Keratinocyte (primary cell): ENCODE measurements around the gene FCN3. TPM values are rescaled to one million over a fixed set of nuclear protein-coding genes. Genes with fewer than 3 reads are reported as not detected.

Source experiments
- DNase-seq: peaks from one replicate; pipeline ENCODE4 v3.0.0-alpha.2; 2011; ENCODE audit warnings: low read depth, missing footprints, low spot score
- FAIRE-seq: peaks from 2 replicates; lab custom pipeline; 2011; peaks lifted over from hg19 to GRCh38; lab: Jason Lieb, UNC
- H2AFZ ChIP-seq: 2 replicates; pipeline ENCODE4 v1.6.0; 2012; ENCODE audit warnings: low read length, control low read depth, inconsistent platforms; ENCODE audit not compliant: control insufficient read depth
- H3K27ac ChIP-seq: 2 replicates; pipeline ENCODE4 v1.5.1; 2011; ENCODE audit warnings: low read length; ENCODE audit not compliant: control insufficient read depth, insufficient read depth
- H3K27me3 ChIP-seq: 3 replicates; pipeline ENCODE4 v1.6.0; 2011; ENCODE audit warnings: low read length; ENCODE audit not compliant: control insufficient read depth, insufficient read depth; ENCODE audit errors: extremely low read depth
- H3K36me3 ChIP-seq, 2 experiments: 2 replicates in 1 of 2; 3 replicates in 1 of 2; pipeline ENCODE4 v1.5.1; 2011; ENCODE audit warnings: low read length in 2 of 2, mild to moderate bottlenecking in 1 of 2; ENCODE audit not compliant: control insufficient read depth in 2 of 2, insufficient read depth in 2 of 2; ENCODE audit errors: extremely low read depth in 1 of 2
- H3K4me1 ChIP-seq: 3 replicates; pipeline ENCODE4 v1.5.1; 2011; ENCODE audit warnings: low read length; ENCODE audit not compliant: control insufficient read depth, insufficient read depth; ENCODE audit errors: extremely low read depth
- H3K4me2 ChIP-seq: 3 replicates; pipeline ENCODE4 v1.6.0; 2011; ENCODE audit warnings: low read depth, low read length; ENCODE audit not compliant: control insufficient read depth, insufficient read depth; ENCODE audit errors: extremely low read depth
- H3K4me3 ChIP-seq, 3 experiments: fragments of 200-600 bp in 1 of 3; sonication (generic) in 1 of 3; 2 replicates in 2 of 3; 3 replicates in 1 of 3; pipeline ENCODE4 v1.5.1; 2011 to 2016; ENCODE audit warnings: low read length in 3 of 3, mild to moderate bottlenecking in 3 of 3, control low read depth in 2 of 3, inconsistent platforms in 1 of 3, low read depth in 1 of 3, mixed read lengths in 1 of 3, mixed run types in 1 of 3, moderate library complexity in 1 of 3; ENCODE audit not compliant: control insufficient read depth in 2 of 3, insufficient read depth in 2 of 3; ENCODE audit errors: extremely low read depth in 1 of 3
- H3K79me2 ChIP-seq: 2 replicates; pipeline ENCODE4 v1.6.0; 2012; ENCODE audit warnings: low read length; ENCODE audit not compliant: control insufficient read depth, insufficient read depth
- H3K9ac ChIP-seq: 3 replicates; pipeline ENCODE4 v1.6.0; 2011; ENCODE audit warnings: low read length; ENCODE audit not compliant: control insufficient read depth, insufficient read depth; ENCODE audit errors: extremely low read depth
- H3K9me1 ChIP-seq: 3 replicates; pipeline ENCODE4 v1.6.0; 2011; ENCODE audit warnings: low read length; ENCODE audit not compliant: control insufficient read depth, insufficient read depth; ENCODE audit errors: extremely low read depth
- H3K9me3 ChIP-seq: 2 replicates; pipeline ENCODE4 v1.5.1; 2012; ENCODE audit warnings: low read depth, low read length; ENCODE audit not compliant: control insufficient read depth
- H4K20me1 ChIP-seq: 3 replicates; pipeline ENCODE4 v1.6.0; 2011; ENCODE audit warnings: low read length; ENCODE audit not compliant: control insufficient read depth, insufficient read depth; ENCODE audit errors: extremely low read depth
- CTCF ChIP-seq, 3 experiments: IDR thresholded peaks in 1 of 3; conservative IDR thresholded peaks in 1 of 3; optimal IDR thresholded peaks in 1 of 3; 2 replicates in 2 of 3; 3 replicates in 1 of 3; pipeline versions ENCODE3 to v1.5.1; 2011; ENCODE audit warnings: low read length in 3 of 3, mild to moderate bottlenecking in 3 of 3, moderate library complexity in 2 of 3, control low read depth in 1 of 3, inconsistent platforms in 1 of 3; ENCODE audit not compliant: insufficient read depth in 2 of 3; ENCODE audit errors: extremely low read depth in 1 of 3
- EZH2 ChIP-seq: IDR thresholded peaks from one replicate; pipeline ENCODE4 v1.6.1; 2012; ENCODE audit warnings: inconsistent platforms, mild to moderate bottlenecking, low read length, moderate library complexity
- dilution Hi-C: fragments of 300-500 bp; cut with MboI; formaldehyde crosslinking; loops from one replicate; pipeline ENCODE4 v1.7.0; 2020; ENCODE audit warnings: low sequenced_read_pairs; ENCODE audit not compliant: extremely low pct_ligation_motif_present
- polyA plus RNA-seq, 5 experiments: library from polyadenylated mRNA; depleted of rRNA in 3 of 5; stranded (reverse) in 3 of 5; stranded (forward) in 1 of 5; unstranded in 1 of 5; fragments of >200 nt; gene quantifications; 1 replicate in 1 of 5; 2 replicates in 3 of 5; 3 replicates in 1 of 5; pipeline versions ENCODE4 v1.2.1 to v1.2.3, GENCODE V29; 2011 to 2012; ENCODE audit warnings: missing spikeins in 2 of 5, low read depth in 1 of 5, low replicate concordance in 1 of 5

The FCN3 gene
- polyA plus RNA-seq, 1 donor (not counting 4 experiments of a cell fraction or from before 2014, with no cell fraction given), result not detected

GRCh38 chr1:27403931-27404330 lies 29.3 kb upstream of the FCN3 start:
- TF ChIP-seq EZH2, result no peak
- TF ChIP-seq CTCF (optimal IDR thresholded peaks at IDR 0.05 in 1 of 3, IDR thresholded peaks at IDR 0.05 in 1 of 3, conservative IDR thresholded peaks at IDR 0.05 in 1 of 3; ENCODE audit: extremely low read depth in 1 of 3, insufficient read depth in 2 of 3, low read length in 3 of 3), result no peak
- H3K4me3 ChIP-seq, result no peak overlapping the region
- peaks cover 42% of the 10 kb centered on the region for H3K4me1 ChIP-seq
- dilution Hi-C loops, result loop anchor here (25.0 kb wide), 1 partner anchor 183 kb away; no protein-coding TSS in a partner anchor
- no peaks in the 10 kb centered on the region for H3K9me3 ChIP-seq
- no peak overlapping the region for H2AFZ ChIP-seq
- peaks cover 6 to 21% of the 10 kb centered on the region in 2 experiments for H3K36me3 ChIP-seq
- DNase-seq, result no peak
- no peak overlapping the region for H3K27ac ChIP-seq
- FAIRE-seq, result no peak
- peak overlapping the region; percentile 56 for H3K4me2 ChIP-seq
- peak overlapping the region; percentile 22 for H3K9ac ChIP-seq
- no peaks in the 10 kb centered on the region for H3K9me1 ChIP-seq
- H3K27me3 ChIP-seq, result no peaks in the 10 kb centered on the region
- H4K20me1 ChIP-seq, result no peaks in the 10 kb centered on the region
- no peaks in the 10 kb centered on the region for H3K79me2 ChIP-seq

GRCh38 chr1:27403065-27403726 lies 28.6 kb upstream of the FCN3 start:
- peak overlapping the region in 1 of 3 experiments; percentile 38 for H3K4me3 ChIP-seq
- peaks cover 42% of the 10 kb centered on the region for H3K4me1 ChIP-seq
- H4K20me1 ChIP-seq, result no peaks in the 10 kb centered on the region
- peak; percentile 18 to 37 (median 30) for TF ChIP-seq CTCF (optimal IDR thresholded peaks at IDR 0.05 in 1 of 3, IDR thresholded peaks at IDR 0.05 in 1 of 3, conservative IDR thresholded peaks at IDR 0.05 in 1 of 3; ENCODE audit: extremely low read depth in 1 of 3, insufficient read depth in 2 of 3, low read length in 3 of 3)
- TF ChIP-seq EZH2, result no peak
- H3K79me2 ChIP-seq, result no peaks in the 10 kb centered on the region
- peak overlapping the region; percentile 22 for H3K9ac ChIP-seq
- no peaks in the 10 kb centered on the region for H3K9me1 ChIP-seq
- H3K4me2 ChIP-seq, result peak overlapping the region; percentile 56
- dilution Hi-C loops, result loop anchor here (25.0 kb wide), 1 partner anchor 184 kb away; no protein-coding TSS in a partner anchor
- H3K27ac ChIP-seq, result peak overlapping the region; percentile 30
- H3K27me3 ChIP-seq, result no peaks in the 10 kb centered on the region
- H3K36me3 ChIP-seq, result peaks cover 4 to 18% of the 10 kb centered on the region in 2 experiments
- no peaks in the 10 kb centered on the region for H3K9me3 ChIP-seq
- FAIRE-seq, result peak; percentile 20
- H2AFZ ChIP-seq, result peak overlapping the region; percentile 23
- no peak for DNase-seq
